ENCODE results near the gene CCN6.

The CCN6 gene

DNA sequence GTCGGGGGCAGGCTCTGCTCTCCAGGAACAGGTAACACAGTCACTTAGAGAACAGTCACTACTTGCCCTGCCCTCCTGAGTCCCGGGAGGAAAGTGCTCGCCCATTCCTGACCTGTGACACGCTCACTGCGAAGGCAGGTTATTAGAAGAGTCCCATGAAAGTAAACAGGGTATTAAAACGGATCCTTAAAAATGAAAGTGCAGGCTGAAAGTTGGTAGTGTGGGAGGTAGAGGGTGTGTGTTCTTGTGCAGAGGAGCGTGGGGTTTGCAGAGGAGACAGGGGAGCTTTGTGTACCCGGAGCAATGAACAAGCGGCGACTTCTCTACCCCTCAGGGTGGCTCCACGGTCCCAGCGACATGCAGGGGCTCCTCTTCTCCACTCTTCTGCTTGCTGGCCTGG is at the start of gene CCN6:
CCN6 (plus strand) TSS at position 104 of the 400 bp plus-strand sequence; CDS start at position 358, 254 bp downstream.
- DNase-seq: no peak

DNA sequence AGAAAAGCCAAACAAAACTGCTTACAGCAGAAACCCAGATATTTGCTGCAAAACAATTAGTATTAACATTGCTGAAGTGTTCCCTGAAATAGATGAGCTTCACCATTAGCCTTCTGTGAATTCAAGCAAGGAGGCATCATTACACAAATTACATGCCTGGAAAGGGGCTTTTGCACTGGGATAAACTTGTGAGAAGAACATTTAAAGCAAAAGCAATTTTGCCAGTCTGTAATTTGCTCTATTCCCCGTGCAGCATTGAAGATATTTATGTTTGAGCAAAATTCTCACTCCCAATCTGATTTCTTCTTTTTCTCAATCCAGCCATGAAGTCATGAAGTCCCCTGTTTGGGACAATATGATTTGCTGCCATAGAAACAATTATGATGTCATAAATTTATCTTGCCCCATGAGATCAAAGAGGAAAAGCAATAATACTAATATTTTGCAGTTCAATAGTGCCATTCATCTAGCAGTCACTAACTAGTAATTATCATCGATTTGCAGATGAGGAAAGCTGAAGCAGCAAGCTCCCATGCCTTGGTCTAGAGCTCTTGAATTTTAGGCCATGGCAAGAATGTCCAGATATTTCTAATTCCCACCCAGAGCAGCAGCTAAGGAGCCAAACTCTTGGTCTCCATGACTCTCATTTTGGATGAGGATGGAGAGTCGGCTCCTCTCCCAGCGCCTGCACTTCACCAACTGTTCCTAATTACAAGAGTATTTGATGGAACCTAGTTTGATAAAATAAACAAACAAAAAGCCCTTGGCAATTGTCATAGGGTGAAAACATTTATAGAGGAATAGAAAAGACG is 49.5 kb upstream of the CCN6 start:
- no peak for DNase-seq

DNA sequence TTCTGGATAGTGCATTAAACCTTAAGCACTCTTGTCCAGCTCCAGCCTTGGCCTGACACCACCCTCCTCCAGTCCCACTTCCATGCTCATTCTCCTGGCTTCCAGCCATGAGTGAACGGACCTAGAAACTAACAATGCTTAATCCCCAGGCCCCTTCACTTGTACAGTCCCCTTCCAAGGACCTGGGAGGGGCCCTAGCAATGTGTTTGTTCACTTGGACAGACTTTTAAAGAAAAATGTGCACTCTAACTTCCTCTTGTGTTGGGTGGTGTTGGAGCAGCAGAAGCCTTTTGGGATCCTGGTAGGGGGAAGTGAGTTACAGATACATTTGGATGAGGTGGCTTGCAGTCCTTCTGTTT is 48.9 kb upstream of the CCN6 start:
- DNase-seq: no peak

DNA sequence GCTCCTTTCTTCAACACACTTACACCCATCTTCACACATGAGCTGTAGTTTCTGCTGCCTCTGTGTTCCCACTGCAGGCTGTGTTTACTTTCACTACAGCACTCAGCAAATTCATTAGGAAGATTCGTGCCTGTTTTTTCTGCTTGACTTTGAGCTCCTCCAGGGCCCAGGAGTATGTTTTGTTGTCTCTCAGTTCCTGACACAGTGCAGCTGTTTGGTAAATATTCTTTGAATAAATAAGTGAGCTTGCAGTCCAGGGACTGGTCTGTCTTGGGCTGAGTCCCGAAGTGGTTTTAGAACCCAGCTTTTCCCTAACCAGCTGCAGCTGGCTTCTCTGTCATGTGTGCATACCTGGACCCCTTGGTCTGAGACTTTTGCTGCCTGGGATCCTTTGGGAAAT is 46.6 kb upstream of the CCN6 start:
- DNase-seq: no peak

- DNase-seq: no peak
Measured at GRCh38 chr6:112007805-112008204, 46.1 kb upstream of the CCN6 start.

GRCh38 chr6:112008482-112008881 is 45.4 kb upstream of the CCN6 start:
- DNase-seq: no peak

- DNase-seq: no peak
Measured at GRCh38 chr6:112010328-112010727, 43.6 kb upstream of the CCN6 start.

- DNase-seq: no peak
Measured at GRCh38 chr6:112013051-112013450, 40.9 kb upstream of the CCN6 start.

GRCh38 chr6:112014483-112014882 is 39.4 kb upstream of the CCN6 start:
- no peak for DNase-seq

DNA sequence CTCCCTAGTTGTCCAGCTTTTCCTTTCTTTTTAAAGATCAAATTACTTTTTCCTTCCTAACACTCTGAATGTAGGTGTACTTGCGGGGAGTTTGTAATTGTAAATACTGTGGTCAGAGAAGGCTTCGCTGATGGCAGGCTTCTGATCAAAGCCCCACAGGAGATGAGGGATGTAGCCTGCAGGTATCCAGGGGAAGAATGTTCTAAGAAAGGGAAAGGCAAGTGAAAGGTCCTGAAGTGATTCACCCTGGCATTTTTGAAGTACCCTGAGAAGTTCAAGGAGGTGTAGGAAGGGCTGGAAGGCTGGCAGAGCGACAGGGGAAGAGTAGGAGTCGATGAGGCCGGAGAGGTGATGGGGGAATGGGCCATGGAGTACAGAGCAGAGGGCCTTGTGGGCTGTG is 38.2 kb upstream of the CCN6 start:
- DNase-seq: peak; percentile 42

DNA sequence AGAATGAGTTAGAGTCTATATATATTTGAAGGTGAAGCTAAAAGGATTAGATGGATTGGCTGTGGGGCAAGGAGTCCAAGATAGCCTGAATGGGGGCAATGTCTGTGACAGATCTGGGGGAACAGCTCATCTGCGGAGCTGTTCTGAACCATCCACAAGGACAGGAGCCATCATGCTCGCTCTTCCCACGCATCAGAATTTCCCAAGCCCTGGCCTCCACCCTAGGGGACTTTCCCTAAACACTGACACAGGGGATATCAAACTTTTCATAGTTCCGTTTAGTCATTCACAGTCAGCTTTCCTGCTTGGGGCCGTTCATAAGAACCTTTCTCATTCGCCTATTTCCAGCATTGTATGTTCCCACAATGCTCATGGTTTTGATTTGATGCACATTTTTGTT is 37.6 kb upstream of the CCN6 start:
- DNase-seq: no peak

DNA sequence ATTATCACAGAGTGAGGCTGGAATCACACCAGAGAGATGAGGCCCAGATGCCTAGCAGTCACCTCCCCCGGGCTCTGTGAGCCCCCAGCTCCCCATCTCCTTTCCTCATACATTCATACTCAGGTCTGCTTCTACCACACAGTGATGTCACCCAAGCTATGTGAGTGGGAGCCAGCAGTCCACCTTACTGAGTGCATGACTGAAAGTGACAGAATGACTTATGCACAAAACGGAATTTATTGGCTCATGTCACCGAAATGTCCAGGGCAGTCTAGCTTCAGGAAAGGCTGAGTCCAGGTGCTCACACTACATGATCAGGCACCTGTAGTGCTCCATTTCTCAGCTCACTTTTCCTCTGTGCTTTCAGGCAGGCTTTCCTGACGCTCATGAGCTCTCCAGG is 36.7 kb upstream of the CCN6 start:
- DNase-seq: no peak

DNA sequence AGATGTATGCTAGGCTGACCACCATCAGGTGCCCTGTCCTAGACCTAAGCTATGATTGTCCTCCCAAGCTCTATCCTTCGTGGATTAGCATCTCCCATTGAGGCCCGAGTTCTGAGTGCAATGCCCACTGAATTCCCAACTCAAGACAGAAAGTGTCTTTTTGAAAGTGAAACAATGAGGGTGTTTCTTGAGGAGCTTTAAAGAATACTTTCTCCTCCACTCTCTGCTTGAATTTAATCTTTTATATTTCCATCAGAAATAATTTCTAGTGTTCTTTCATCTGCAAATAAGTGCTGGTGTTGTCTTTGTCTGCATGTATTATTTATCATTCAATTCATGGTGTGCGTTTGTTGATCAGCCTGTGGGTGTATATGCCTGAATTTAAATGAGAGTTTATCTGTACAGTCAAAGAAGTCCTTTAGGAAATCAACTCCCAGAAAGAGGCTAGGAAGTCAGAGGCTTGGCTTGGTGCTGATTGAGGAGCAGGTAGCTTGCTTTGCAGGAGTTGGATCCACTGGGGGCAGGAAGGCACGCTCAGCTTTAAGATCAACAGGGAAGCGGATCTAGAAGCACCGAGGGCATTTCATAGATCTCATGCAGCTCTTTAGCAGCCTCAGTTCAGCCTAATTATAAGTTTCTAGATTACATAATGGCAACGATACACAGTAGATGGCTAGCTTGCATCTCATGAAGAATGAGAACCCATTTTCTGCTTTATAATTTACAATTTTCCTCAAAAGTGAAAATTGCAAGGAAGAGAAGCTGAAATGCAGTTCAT is 36.0 kb upstream of the CCN6 start:
- DNase-seq: no peak

DNA sequence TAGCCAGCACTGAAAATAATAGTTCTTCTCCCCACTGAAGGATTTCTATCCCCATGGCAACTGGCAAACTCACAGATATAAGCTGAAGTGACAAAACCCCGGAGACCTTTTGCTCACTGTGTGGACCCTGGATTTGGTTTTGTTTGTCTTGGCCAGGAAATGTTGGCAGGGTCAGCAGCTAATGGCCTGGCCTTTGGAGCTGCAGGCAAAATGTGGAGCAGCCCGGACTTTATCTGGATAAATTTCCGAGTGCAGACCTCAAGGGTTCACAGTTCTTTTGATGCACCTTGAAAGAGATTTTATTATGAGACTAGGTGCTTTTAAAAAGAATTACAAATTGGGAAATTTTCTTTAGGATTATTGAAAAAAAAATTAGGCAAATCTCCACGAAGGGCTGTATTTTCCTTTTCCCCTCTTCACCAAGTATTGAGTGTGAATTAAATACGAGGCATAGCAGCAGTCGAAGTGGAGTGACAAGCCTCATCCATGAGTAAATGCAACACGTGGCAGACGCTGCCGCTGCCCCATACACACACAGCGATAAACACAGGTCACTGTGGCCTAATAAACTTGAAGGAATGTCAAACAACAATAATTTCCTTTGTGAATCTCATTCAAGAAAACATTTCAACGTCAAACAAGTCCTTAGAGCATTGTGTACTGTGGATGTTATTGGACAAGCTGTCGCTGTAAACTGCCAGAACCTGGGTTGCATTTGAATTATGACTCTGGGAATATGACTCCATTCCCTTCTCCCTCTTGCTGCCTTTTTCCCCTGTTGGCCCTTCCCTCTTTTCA is 35.1 kb upstream of the CCN6 start:
- DNase-seq: no peak

- DNase-seq: no peak
Measured at GRCh38 chr6:112019589-112019988, 34.3 kb upstream of the CCN6 start.

- no peak for DNase-seq
Measured at GRCh38 chr6:112021691-112022310, 32.1 kb upstream of the CCN6 start.

DNA sequence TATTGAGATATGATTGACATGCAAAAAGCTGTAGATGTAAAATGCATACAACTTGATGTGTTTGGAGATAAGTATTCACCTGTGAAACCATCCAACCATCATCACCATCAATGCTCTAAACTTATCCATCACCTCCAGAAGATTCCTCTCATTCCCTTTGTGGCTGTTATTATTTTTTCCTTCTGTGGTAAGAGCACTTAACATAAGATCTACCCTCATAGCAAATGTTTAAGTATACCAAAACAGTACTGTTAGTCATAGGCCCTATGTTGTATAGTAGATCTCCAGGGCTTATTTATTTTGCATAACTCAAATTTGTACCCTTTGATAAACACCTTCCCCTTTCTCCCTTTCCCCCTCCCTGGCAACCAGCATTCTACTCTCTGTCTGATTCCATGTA is 31.2 kb upstream of the CCN6 start:
- DNase-seq: no peak

- DNase-seq: no peak
Measured at GRCh38 chr6:112024464-112024863, 29.4 kb upstream of the CCN6 start.

- no peak for DNase-seq
Measured at GRCh38 chr6:112026933-112027332, 27.0 kb upstream of the CCN6 start.

DNA sequence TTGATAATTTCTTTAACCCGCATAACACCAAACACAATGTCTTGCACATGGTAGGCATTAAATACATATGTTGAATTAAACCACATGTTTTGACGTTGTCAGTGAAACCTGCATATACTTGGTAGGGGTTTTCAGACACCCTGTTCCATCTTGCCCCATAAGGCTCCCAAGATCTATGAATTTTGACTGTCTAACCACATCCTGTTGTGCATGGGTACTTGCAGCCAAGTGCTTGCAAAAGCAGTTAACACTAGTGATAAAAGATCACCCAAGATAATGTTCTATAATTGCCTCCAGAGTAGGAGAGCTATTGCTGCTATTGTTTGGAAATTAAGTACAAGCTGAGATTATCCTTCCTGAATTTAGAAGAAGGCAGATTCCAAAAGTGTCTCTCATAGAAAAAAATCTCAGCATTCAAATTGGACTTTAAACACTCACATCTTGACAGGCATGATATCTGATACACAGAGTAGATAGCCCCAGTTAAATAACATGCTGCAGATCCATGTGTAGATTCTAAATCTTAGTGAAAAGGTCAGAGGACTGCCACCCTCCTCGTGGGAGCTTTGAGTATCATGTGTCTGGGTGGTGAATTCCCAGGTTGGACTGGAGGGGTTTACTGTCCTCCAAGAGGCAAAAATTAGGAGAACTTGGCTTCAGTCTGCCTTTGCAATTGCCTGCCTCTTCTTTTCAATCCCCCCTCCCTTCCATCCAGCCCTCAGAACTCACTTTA is 25.8 kb upstream of the CCN6 start:
- DNase-seq: no peak

DNA sequence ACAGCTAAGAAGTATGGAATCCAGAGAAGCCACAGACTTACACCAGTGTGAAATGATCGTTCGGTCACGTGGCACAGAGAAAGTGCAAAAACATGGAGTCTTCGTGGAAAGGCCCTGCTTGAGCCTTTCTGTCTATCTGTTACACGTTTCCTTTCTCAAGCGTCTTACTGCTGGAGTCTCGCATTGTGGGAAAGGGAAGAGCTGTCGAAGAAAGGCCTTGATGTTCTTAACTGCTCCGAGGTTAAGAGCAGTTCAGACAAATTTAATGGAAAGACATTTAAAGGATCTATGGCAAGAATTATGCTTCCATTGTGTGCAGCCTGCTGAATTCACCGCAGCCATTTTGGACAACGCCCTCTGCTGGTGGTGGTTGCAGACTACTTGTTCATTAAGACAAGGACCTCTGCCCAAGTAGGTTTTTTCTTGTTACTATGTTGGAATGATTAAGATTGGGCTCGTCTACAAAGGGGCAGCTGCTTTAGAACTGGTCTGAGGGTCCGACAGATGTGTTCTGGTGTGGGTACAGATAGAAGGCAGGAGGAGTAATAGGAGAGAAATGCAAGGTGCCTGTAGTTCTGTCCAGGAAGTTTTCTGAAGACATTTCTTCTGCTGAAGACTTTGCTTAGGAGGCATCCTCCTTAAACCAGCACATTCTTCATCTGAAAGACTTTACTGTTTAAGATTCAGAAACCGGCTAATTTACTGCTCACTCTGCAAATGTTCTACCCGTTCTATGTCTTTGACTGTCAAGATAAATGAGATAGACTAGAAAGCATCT is 24.7 kb upstream of the CCN6 start:
- DNase-seq: no peak
